NT2/D1 (cell line): ENCODE measurements around the gene EMC8.

Source experiments
- SUZ12 ChIP-seq: IDR thresholded peaks from 2 replicates; pipeline ENCODE4 v1.6.1; 2011; ENCODE audit not compliant: insufficient read length, insufficient read depth; ENCODE audit errors: extremely low read depth
- YY1 ChIP-seq: IDR thresholded peaks from 2 replicates; pipeline ENCODE4 v1.6.1; 2011; ENCODE audit not compliant: insufficient read length, insufficient read depth
- ZNF274 ChIP-seq: IDR thresholded peaks from 2 replicates; pipeline ENCODE4 v1.6.1; 2011; ENCODE audit warnings: mild to moderate bottlenecking, low read depth, low read length

GRCh38 chr16:85812811-85813700 is 13.7 kb upstream of the EMC8 start:
- TF ChIP-seq SUZ12 (no peak), ZNF274 (no peak), YY1 (no peak)
